HG03108 (cell line): ENCODE data around the gene NOX5.
"Not testable (repeated sequence)": the region's sequence is repeated elsewhere in the genome, so short reads cannot be mapped to it uniquely, and the experiment has no call there.

Experiments
- ATAC-seq: cut with Tn5 transposase; IDR thresholded peaks from one replicate; pipeline ENCODE4 v1.9.1; 2021; ENCODE audit warnings: moderate library complexity; ENCODE audit not compliant: unreplicated experiment

The NOX5 gene

DNA sequence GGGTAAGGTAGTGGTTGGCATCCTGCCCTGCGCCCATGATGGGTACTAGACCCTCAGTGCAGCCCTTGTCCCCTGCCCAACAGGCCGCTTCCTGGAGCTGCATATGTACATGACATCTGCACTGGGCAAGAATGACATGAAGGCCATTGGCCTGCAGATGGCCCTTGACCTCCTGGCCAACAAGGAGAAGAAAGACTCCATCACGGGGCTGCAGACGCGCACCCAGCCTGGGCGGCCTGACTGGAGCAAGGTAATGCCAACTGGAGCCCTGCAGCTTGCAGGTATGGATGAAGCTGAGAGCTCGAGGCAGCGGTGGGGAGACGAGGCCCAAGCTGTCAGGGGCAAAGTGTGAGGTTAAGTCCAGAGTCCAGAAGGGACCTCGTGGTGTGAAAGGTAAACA lies 40.8 kb downstream of the NOX5 start:
- ATAC-seq, result no peak

- no peak for ATAC-seq
These were observed 41.9 kb downstream of the NOX5 start for GRCh38 chr15:69056365-69056764.

DNA sequence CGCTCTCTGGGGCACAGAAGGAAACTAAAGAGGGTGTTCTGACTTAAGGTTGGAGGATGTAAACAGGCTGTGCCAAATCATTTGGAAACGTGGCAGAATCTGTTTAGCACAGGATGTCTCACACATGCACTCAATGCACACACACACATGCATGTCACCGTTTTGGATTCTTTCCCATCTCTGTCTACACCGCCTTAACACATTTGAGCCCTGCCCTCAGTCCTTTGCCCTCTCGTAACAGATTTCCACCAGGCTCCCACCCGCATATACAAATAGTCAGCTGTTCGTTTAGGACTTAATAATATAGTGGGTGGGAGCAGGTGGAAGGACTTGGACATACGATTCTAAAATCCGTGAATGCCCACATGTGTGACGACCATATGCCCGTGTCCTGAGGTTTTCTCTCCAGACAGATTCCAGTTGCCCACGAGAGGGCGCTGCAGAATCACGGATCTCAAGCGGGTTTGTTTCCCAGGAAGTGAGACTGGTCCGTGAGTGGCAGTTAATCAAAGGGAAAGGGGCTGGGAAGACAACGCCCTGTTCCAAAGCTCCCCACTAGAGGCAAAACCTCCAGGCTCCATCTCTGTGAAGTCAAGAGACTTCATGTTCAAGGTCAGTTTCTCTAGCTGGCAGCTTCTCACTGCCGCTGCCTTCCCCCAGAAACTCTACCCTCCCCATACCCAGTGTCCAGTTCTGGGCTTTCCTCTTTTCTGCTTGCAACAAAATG lies 44.5 kb downstream of the NOX5 start:
- ATAC-seq, result no peak

DNA sequence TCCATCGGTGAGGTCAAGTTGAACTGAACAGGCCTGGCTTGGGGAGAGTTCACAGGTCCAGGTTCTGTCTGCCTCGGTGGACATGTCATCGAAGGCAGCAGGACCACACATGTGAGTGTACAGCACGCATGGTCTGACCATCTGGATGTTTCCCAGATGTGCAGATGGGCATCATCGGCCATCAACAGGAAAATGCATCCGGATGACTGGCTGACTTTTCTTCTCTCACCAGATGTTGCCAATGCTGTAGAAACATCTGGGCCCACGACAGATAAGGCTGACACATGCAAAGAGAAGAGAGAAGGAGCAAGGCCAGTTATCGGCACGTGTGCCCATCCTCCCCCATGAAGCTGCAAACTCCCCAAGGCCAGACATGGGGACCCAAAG lies 45.1 kb downstream of the NOX5 start:
- ATAC-seq, result no peak

GRCh38 chr15:69060041-69060481 lies 45.6 kb downstream of the NOX5 start:
- ATAC-seq, result no peak

GRCh38 chr15:69060744-69061143 lies 46.2 kb downstream of the NOX5 start:
- no peak for ATAC-seq

GRCh38 chr15:69061414-69061842 lies 46.9 kb downstream of the NOX5 start:
- ATAC-seq, result no peak

DNA sequence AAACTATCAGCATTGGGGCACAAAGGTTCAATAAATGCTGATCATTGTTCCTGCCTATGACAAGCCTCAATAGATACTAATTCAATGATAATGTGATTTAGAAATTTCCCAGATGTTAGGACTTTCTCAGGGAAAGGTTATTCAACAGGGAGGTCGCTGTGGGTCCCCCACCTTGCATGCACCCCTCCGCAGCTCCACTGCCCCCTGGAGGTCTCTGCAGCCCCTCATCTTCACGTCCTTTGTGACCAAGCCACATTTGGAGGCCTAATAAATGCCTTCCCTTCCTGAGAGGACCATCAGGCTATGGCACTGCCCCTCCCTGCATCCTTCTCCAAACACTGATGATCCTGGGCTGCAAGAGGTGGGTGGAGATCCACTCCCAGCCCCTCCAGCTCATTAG lies 50.2 kb downstream of the NOX5 start:
- no peak for ATAC-seq

- no peak for ATAC-seq
These were observed 51.8 kb downstream of the NOX5 start for GRCh38 chr15:69066007-69066995.

DNA sequence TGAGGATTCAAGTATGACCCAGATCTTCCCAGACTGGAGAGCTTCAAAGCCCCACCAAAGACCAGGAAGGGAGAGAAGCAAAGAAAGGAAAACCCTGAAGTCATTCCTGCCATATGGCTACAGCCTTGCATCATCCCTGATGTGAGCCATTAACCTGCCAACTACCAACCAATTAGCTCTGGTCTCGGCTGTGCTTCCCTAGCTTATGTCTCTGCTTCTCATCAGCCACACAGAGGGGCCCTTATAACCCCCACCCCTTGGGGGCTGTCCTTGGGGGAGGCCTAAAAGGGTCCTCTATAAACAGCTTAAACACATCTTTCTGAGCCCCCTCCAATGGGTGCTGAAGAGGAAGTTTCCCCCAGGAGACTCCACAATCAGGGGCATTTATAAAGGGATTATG lies 52.8 kb downstream of the NOX5 start:
- ATAC-seq, result no peak

- ATAC-seq, result no peak
These were observed 53.7 kb downstream of the NOX5 start for GRCh38 chr15:69068157-69068556.

DNA sequence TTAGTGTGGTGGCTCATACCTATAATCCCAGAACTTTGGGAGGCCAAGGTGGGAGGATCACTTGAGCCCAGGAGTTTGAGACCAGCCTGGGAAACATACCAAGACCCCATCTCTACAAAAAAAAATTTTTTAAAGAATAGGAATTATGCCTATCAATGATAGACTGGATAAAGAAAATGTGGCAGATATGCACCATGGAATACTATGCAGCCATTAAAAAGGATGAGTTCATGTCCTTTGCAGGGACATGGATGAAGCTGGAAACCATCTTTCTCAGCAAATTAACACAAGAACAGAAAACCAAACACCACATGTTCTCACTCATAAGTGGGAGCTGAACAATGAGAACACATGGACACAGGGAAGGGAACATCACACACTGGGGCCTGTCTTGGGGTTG lies 54.8 kb downstream of the NOX5 start:
- ATAC-seq, result not testable (repeated sequence)

DNA sequence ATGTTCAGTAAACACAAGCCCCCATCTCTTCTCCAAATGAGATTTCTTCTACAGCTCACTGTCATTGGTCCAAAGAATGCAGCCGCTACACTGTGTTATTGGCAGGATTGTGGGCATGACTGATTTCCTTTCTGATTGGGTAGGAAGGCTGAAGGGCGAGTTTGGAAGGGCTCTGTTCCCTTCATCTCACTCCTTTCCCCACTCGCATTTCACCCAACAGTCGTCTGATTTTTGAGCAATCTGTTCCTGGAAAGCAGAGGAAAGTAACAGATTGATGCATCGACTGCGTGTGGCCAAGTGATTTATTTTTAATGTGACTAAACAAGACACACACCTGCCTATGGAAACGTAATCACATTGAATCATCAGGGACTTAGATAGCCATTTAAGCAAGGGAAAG lies 55.5 kb downstream of the NOX5 start:
- ATAC-seq, result no peak

DNA sequence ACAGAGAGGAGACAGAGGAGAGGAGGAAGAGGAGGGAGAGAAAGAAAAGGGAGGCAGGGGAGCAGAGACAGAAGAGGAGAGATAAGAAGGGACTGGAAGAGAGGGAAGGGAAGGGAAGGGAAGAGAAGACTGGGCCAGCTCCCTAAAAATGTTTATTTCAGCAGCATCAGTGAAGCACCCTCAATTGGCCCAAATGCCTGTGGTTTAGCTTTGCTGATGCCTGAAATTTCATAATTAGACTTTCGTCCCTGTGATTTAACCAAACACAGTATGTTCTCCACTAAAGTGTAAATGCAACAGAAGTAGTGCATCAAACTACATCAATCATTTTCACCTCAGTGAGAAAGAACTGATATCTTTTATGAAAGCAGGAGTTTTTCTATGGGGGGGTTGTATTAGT lies 55.9 kb downstream of the NOX5 start:
- ATAC-seq, result no peak

DNA sequence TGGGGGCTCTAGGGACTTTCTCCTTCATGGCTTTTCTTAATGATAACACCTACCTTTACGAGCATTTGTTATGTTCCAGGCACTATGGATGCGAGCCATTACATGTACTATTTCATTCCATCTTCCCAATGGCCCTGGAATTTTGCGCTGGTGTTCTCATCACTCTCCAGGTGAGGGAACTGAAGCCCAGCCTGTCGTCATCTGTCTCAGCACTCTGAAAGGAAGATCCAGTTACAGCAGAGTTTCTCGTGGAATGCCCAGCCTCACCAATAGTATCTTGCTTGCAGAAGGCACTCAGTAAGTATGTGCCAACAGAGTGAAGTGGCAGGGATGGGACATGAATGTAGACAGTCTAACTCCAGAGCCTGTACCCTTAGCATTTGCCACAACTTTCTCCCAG lies 56.8 kb downstream of the NOX5 start:
- no peak for ATAC-seq

DNA sequence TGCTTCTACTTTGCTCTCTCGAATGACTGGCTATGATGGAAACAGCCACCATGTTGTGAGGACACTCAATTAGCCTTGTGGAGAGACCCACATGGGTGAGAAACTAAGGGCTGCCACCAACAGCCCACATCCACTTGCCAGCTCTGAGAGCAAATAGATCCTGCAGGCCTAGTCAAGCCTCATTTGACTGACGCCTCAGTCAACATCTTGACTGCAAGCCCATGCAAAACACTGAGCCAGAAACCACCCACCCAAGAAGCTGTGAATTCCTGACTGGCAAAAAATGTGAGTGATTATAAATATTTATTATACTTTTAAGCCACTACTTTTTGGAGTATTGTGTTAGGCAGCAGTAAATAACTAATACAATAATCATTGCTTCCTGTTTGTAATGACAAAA lies 58.4 kb downstream of the NOX5 start:
- ATAC-seq, result no peak

- no peak for ATAC-seq
These were observed 59.7 kb downstream of the NOX5 start for GRCh38 chr15:69074001-69074842.

DNA sequence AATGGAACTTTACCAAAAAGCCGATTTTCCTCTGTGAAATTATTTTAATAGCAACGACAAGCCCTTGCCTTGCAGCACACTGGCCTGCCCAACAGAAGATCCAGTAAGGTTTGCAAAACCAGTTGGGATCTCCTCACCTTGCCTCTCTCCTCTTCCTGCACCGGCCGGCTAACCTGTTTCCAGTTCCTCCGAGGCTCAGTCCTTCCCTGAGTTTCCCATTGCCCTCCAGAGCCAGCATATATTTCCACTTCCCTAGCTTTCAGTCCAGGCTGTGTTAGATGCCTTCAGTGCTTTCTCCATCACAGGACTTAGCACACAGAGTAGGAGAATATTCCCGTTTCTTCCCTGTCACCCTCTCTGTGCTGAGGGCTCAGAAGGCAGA lies 60.3 kb downstream of the NOX5 start:
- no peak for ATAC-seq

DNA sequence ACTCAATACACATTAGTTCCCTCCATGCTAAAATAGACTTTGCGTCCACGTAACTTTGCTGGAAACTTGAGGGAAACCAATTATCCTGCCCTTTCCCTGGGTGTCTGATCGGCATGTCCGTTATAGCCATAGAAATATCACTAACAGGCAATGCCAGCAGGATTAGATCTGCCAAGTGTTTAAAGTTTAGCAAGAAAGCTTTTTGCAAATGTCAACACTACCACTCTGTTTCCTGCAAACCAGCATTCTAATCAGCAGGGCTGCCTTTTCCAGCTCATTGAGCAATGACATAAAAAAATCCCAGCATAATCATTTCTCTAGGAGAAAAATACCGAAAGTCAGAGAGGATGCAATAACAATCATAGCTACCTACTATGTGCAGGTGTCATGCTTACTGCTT lies 60.9 kb downstream of the NOX5 start:
- no peak for ATAC-seq

GRCh38 chr15:69076756-69077155 lies 62.3 kb downstream of the NOX5 start:
- ATAC-seq, result no peak

- no peak for ATAC-seq
These were observed 64.1 kb downstream of the NOX5 start for GRCh38 chr15:69078638-69079037.
